Osteoblast (primary cell): ENCODE data around the gene BRCA1. TPM values are rescaled to one million over a fixed set of nuclear protein-coding genes. Genes with fewer than 3 reads are reported as not detected.
"Not testable (repeated sequence)": the region's sequence is repeated elsewhere in the genome, so short reads cannot be mapped to it uniquely, and the experiment has no call there.

Experiments
- DNase-seq: peaks from one replicate; pipeline ENCODE4 v3.0.0; 2011; ENCODE audit warnings: low spot score, mixed read lengths; ENCODE audit not compliant: insufficient read length; ENCODE audit errors: missing footprints
- H2AFZ ChIP-seq: 2 replicates; pipeline ENCODE4 v1.6.0; 2011; ENCODE audit warnings: mild to moderate bottlenecking, low read length
- H3K27ac ChIP-seq: 2 replicates; pipeline ENCODE4 v1.5.1; 2011; ENCODE audit warnings: mild to moderate bottlenecking, low read depth, low read length, moderate library complexity
- H3K27me3 ChIP-seq: 2 replicates; pipeline ENCODE4 v1.6.0; 2012; ENCODE audit warnings: mild to moderate bottlenecking, control low read depth, inconsistent platforms, low read length, moderate library complexity; ENCODE audit not compliant: insufficient read depth
- H3K36me3 ChIP-seq: 2 replicates; pipeline ENCODE4 v1.5.1; 2011; ENCODE audit warnings: mild to moderate bottlenecking, low read length, control low read depth, moderate library complexity; ENCODE audit not compliant: insufficient read depth
- H3K4me1 ChIP-seq: 2 replicates; pipeline ENCODE4 v1.5.1; 2011; ENCODE audit warnings: mild to moderate bottlenecking, low read length, control low read depth, moderate library complexity; ENCODE audit not compliant: insufficient read depth
- H3K4me2 ChIP-seq: 2 replicates; pipeline ENCODE4 v1.6.0; 2011; ENCODE audit warnings: mild to moderate bottlenecking, low read length; ENCODE audit not compliant: insufficient read depth
- H3K4me3 ChIP-seq: fragments of 200-600 bp; sonication (generic); 3 replicates; pipeline ENCODE4 v1.5.1; 2012; ENCODE audit warnings: mild to moderate bottlenecking, low read length, inconsistent platforms; ENCODE audit not compliant: insufficient read depth
- H3K79me2 ChIP-seq: 2 replicates; pipeline ENCODE4 v1.6.0; 2012; ENCODE audit warnings: mild to moderate bottlenecking, low read length, control low read depth, inconsistent platforms; ENCODE audit not compliant: insufficient read depth
- H3K9me3 ChIP-seq: 2 replicates; pipeline ENCODE4 v1.5.1; 2011; ENCODE audit warnings: low read depth, low read length, control low read depth
- H4K20me1 ChIP-seq: 2 replicates; pipeline ENCODE4 v1.6.0; 2012; ENCODE audit warnings: mild to moderate bottlenecking, low read length, control low read depth; ENCODE audit not compliant: insufficient read depth
- total RNA-seq: library from RNA; depleted of rRNA; stranded (reverse); fragments of >200 nt; gene quantifications from 2 replicates; pipeline ENCODE4 v1.2.3, GENCODE V29; 2012
- TF ChIP-seq, protein P1 (sequence below): IDR thresholded peaks from 2 replicates; pipeline ENCODE4 v1.5.1; 2011; ENCODE audit warnings: mild to moderate bottlenecking, low read depth, low read length, moderate library complexity; ENCODE audit errors: extremely low read depth

Gene BRCA1
- total RNA-seq, 1 donor = 5.4 TPM

DNA sequence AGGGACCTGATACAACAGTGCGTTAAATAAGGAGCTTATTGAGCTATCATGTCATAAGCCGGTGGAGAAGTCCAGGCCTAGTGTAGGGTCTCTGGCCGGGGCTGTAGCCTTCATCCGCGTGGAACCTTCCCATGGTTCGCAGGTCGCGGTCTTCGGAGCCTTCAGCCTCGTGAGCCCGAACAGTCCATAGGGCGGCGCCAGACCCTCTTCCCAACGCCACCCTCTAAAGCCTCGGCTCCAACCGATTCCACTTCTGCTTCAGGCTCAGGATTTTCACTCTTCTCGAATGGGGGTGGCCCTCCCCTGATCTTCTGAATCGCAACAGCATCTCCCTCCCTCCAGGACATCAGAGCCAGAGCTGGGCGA lies 10.3 kb upstream of the BRCA1 start:
- Histone ChIP-seq H3K27me3 (no peaks in the 10 kb centered on the region), H4K20me1 (no peaks in the 10 kb centered on the region), H3K79me2 (no peaks in the 10 kb centered on the region), H3K36me3 (peaks cover 4% of the 10 kb centered on the region), H3K9me3 (no peaks in the 10 kb centered on the region), H3K4me3 (no peak overlapping the region), H2AFZ (no peak overlapping the region), H3K4me2 (no peak overlapping the region), H3K27ac (no peak overlapping the region), H3K4me1 (no peaks in the 10 kb centered on the region)
- DNase-seq = no peak
- TF ChIP-seq, protein P1, sequence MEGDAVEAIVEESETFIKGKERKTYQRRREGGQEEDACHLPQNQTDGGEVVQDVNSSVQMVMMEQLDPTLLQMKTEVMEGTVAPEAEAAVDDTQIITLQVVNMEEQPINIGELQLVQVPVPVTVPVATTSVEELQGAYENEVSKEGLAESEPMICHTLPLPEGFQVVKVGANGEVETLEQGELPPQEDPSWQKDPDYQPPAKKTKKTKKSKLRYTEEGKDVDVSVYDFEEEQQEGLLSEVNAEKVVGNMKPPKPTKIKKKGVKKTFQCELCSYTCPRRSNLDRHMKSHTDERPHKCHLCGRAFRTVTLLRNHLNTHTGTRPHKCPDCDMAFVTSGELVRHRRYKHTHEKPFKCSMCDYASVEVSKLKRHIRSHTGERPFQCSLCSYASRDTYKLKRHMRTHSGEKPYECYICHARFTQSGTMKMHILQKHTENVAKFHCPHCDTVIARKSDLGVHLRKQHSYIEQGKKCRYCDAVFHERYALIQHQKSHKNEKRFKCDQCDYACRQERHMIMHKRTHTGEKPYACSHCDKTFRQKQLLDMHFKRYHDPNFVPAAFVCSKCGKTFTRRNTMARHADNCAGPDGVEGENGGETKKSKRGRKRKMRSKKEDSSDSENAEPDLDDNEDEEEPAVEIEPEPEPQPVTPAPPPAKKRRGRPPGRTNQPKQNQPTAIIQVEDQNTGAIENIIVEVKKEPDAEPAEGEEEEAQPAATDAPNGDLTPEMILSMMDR = no peak

DNA sequence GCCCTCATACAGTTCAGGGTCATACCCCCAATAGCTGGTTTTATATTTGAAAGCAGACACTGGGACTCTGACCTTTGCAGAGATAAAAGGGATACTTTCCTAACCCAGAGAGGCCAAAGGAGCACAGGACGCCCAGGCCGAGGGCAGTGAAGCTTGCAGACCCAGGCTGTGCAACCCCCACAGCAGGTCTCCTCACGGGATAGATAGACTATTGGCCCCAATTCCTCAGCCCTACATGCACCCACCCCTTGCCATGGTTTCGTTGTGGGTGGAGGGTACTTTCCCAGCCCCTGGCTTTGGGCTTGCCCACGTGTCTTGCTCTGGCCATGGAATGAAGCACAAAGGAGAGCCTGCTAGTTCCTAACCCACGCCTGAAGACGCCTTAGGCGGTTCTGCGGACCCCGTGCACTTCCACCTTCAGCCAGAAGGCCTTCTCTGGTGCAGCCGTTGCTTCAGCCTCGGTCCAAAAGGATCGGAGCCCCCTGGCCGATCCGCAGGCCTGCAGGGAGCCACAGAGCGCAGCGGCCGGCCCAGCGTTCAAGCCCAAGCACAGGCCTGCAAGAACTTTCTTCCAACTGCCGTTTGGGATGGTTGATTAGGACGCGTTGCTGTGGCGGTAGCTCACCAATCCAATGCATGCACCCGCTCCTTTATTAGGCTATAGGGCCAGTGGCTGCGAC lies 9.8 kb upstream of the BRCA1 start:
- TF ChIP-seq, protein P1 = no peak
- no peak for DNase-seq
- no peaks in the 10 kb centered on the region for H4K20me1 ChIP-seq
- H3K27me3 ChIP-seq = no peaks in the 10 kb centered on the region
- H3K36me3 ChIP-seq = peaks cover 4% of the 10 kb centered on the region
- H3K4me2 ChIP-seq = no peak overlapping the region
- H3K4me1 ChIP-seq = no peaks in the 10 kb centered on the region
- H3K9me3 ChIP-seq = no peaks in the 10 kb centered on the region
- no peak overlapping the region for H3K4me3 ChIP-seq
- H2AFZ ChIP-seq = no peak overlapping the region
- no peaks in the 10 kb centered on the region for H3K79me2 ChIP-seq
- no peak overlapping the region for H3K27ac ChIP-seq

DNA sequence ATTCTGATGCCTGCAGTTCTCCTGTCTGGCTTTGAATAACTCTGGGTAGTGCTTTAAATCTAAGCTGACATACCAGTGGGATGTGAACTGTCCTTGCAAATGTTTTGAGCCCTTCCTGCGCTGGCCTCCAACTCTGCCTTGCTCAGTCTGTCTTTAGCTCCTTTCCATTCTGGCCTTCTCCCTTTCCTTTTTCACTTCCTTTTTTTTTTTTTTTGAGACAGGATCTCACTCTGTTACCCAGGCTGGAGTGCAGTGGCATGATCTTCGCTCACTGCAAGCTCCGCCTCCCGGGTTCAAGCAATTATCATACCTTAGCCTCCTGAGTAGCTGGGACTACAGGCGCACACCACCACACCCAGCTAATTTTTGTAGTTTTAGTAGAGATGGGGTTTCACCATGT lies 8.3 kb upstream of the BRCA1 start:
- not testable (repeated sequence) for H3K4me2 ChIP-seq, H3K4me1 ChIP-seq, H3K27ac ChIP-seq, H3K4me3 ChIP-seq, H4K20me1 ChIP-seq, DNase-seq, H3K36me3 ChIP-seq, H3K79me2 ChIP-seq, H2AFZ ChIP-seq, H3K27me3 ChIP-seq, H3K9me3 ChIP-seq

DNA sequence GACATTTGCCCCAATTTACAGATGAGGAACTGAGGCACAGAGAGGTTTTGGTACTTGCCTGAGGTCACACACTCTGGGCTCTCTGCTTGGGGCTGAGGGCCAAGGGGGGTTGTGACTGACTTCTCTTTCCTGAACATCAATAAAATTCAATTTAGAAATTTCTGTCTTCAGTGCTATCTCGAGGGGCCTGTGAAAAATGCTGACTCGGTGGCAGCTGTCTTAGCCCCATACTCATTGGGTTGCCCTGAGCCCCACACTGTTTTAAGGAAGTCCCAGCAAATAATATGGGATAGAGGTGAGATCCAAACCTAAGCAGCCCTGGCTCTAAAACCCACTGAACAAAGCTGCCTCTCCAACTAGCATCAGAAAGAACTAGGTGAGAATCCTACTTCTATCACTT lies 7.0 kb upstream of the BRCA1 start:
- TF ChIP-seq, protein P1 = no peak
- Histone ChIP-seq H3K4me3 (no peak overlapping the region), H3K27me3 (no peaks in the 10 kb centered on the region), H3K27ac (no peak overlapping the region), H3K79me2 (peaks cover 15% of the 10 kb centered on the region), H3K36me3 (peaks cover 4% of the 10 kb centered on the region), H3K4me2 (no peak overlapping the region), H2AFZ (no peak overlapping the region), H4K20me1 (no peaks in the 10 kb centered on the region), H3K4me1 (no peaks in the 10 kb centered on the region), H3K9me3 (no peaks in the 10 kb centered on the region)
- DNase-seq = no peak
